HG03521 (cell line): ENCODE results near the gene MAGI1.

Source experiments
- ATAC-seq: cut with Tn5 transposase; IDR thresholded peaks from one replicate; pipeline ENCODE4 v1.9.1; 2021; ENCODE audit warnings: mild to moderate bottlenecking, moderate library complexity; ENCODE audit not compliant: unreplicated experiment

Gene MAGI1

GRCh38 chr3:66015841-66016240 lies 22.9 kb downstream of the MAGI1 start:
- ATAC-seq: no peak

GRCh38 chr3:66014651-66015050 lies 24.1 kb downstream of the MAGI1 start:
- no peak for ATAC-seq

- ATAC-seq: no peak
These were observed 24.7 kb downstream of the MAGI1 start for GRCh38 chr3:66014056-66014455.

- ATAC-seq: no peak
These were observed 26.0 kb downstream of the MAGI1 start for GRCh38 chr3:66012711-66013110.

GRCh38 chr3:66010739-66011655 lies 27.7 kb downstream of the MAGI1 start:
- no peak for ATAC-seq

GRCh38 chr3:66010348-66010738 lies 28.4 kb downstream of the MAGI1 start:
- ATAC-seq: no peak

- no peak for ATAC-seq
These were observed 34.5 kb downstream of the MAGI1 start for GRCh38 chr3:66004244-66004643.

- ATAC-seq: no peak
These were observed 37.1 kb downstream of the MAGI1 start for GRCh38 chr3:66001626-66002025.

- no peak for ATAC-seq
These were observed 38.2 kb downstream of the MAGI1 start for GRCh38 chr3:66000506-66000905.

- ATAC-seq: no peak
These were observed 39.1 kb downstream of the MAGI1 start for GRCh38 chr3:65999606-66000005.

GRCh38 chr3:65996589-65996988 lies 42.1 kb downstream of the MAGI1 start:
- no peak for ATAC-seq

GRCh38 chr3:65995515-65995914 lies 43.2 kb downstream of the MAGI1 start:
- ATAC-seq: no peak

- ATAC-seq: no peak
These were observed 43.7 kb downstream of the MAGI1 start for GRCh38 chr3:65995030-65995429.

GRCh38 chr3:65993134-65993900 lies 45.4 kb downstream of the MAGI1 start:
- ATAC-seq: no peak

- no peak for ATAC-seq
These were observed 46.6 kb downstream of the MAGI1 start for GRCh38 chr3:65992106-65992505.

- ATAC-seq: no peak
These were observed 50.1 kb downstream of the MAGI1 start for GRCh38 chr3:65988411-65989180.

GRCh38 chr3:65986285-65986684 lies 52.4 kb downstream of the MAGI1 start:
- no peak for ATAC-seq

GRCh38 chr3:65984975-65985374 lies 53.7 kb downstream of the MAGI1 start:
- ATAC-seq: no peak

- ATAC-seq: no peak
These were observed 55.6 kb downstream of the MAGI1 start for GRCh38 chr3:65983100-65983499.

- ATAC-seq: no peak
These were observed 59.0 kb downstream of the MAGI1 start for GRCh38 chr3:65979731-65980130.

- no peak for ATAC-seq
These were observed 59.6 kb downstream of the MAGI1 start for GRCh38 chr3:65979162-65979561.
